Measurements from ENCODE around the gene TGM3. TPM values are rescaled to one million over a fixed set of nuclear protein-coding genes. Genes with fewer than 3 reads are reported as not detected.

Gene TGM3
- total and polyA plus RNA-seq, 4 donors = 0.41 to 1.5 (median 0.52) TPM

DNA sequence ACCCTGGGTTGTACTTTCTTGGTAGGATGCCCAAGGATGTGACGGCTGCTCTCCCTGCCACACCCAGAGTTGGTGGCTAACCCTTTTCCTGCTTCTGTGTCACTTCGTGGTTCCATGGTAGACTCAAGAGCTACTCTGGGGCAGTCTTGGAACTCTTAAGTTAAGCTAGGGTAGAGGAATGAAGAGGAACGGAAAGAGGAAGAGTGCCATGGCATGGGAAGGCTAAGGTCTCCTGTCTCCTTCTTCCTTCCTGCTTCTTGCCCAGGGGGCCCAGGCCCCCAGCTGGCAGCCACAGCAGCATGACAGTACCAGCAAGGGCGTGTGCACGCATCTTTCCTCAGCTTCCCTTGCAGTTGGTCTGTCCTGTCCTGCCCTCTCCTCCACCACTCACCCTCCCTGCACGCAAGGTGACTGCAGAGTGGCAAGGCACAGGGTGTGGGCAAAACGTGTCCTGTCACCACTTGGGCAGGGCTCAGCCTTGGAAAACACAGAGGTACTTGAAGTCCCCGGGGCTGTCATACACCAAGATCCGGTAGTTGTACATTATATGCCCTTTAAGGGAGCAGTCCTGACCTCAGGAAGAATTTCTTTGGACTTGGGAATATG is 39.8 kb upstream of the TGM3 start:
- Histone ChIP-seq H3K4me1 (ENCODE audit: control insufficient read depth in 5 of 5, insufficient read depth in 5 of 5, low read length in 5 of 5) (peaks cover 0 to 6% (median 0%) of the 10 kb centered on the region in 5 donors), H3K27ac (ENCODE audit: low read depth in 1 of 2, low read length in 1 of 2) (no peak overlapping the region), H3K9me3 (ENCODE audit: control insufficient read depth in 4 of 4, insufficient read depth in 3 of 4, low read length in 3 of 4) (peaks cover 0 to 3% (median 0%) of the 10 kb centered on the region in 4 donors), H3K4me3 (no peak overlapping the region), H3K36me3 (ENCODE audit: control insufficient read depth in 4 of 4, insufficient read depth in 4 of 4, low read length in 4 of 4) (no peaks in the 10 kb centered on the region), H3K27me3 (ENCODE audit: control insufficient read depth in 3 of 3, insufficient read depth in 3 of 3, low read length in 2 of 3) (no peaks in the 10 kb centered on the region), H3K9ac (ENCODE audit: insufficient read depth in 1 of 2, low read length in 2 of 2) (no peak overlapping the region)
- 48 to 55% methylated on average over 9 of the region's 9 CpGs for WGBS, 2 donors
- DNase-seq (no peak), ATAC-seq (ENCODE audit: insufficient read depth, low FRiP score) (no peak)
- TF ChIP-seq, protein P1, sequence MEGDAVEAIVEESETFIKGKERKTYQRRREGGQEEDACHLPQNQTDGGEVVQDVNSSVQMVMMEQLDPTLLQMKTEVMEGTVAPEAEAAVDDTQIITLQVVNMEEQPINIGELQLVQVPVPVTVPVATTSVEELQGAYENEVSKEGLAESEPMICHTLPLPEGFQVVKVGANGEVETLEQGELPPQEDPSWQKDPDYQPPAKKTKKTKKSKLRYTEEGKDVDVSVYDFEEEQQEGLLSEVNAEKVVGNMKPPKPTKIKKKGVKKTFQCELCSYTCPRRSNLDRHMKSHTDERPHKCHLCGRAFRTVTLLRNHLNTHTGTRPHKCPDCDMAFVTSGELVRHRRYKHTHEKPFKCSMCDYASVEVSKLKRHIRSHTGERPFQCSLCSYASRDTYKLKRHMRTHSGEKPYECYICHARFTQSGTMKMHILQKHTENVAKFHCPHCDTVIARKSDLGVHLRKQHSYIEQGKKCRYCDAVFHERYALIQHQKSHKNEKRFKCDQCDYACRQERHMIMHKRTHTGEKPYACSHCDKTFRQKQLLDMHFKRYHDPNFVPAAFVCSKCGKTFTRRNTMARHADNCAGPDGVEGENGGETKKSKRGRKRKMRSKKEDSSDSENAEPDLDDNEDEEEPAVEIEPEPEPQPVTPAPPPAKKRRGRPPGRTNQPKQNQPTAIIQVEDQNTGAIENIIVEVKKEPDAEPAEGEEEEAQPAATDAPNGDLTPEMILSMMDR (IDR thresholded peaks at IDR 0.05; ENCODE audit: control extremely low read depth, extremely low read depth) = no peak

DNA sequence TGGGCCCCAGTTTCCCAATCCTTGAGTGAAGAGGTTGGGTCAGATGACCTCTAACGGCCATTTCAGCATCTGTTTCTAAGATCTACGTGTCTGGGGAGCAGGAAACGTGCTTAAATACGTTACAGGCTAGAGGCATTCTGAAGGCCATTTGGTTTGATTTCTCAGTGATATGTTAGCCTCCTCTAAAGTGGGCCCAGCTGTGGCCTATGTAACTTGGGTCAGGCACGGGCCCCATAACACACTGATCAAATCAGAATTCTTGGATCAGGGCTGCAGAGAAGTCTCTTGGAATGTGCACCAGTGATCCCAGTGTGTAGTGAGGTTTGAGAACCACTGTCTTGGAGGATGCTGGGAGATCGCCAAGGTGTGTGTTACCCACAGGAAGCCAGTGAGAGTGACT is 36.1 kb upstream of the TGM3 start:
- no peaks in the 10 kb centered on the region for H3K27me3 ChIP-seq (ENCODE audit: control insufficient read depth in 3 of 3, insufficient read depth in 3 of 3, low read length in 2 of 3)
- ATAC-seq (ENCODE audit: insufficient read depth, low FRiP score) (no peak), DNase-seq (no peak)
- WGBS, 2 donors = 72 to 84% methylated on average over 6 of the region's 6 CpGs
- H3K27ac ChIP-seq (ENCODE audit: low read depth in 1 of 2, low read length in 1 of 2) = no peak overlapping the region
- H3K4me3 ChIP-seq = no peak overlapping the region
- peaks cover 0 to 3% (median 0%) of the 10 kb centered on the region in 4 donors for H3K9me3 ChIP-seq (ENCODE audit: control insufficient read depth in 4 of 4, insufficient read depth in 3 of 4, low read length in 3 of 4)
- TF ChIP-seq, protein P1 (IDR thresholded peaks at IDR 0.05; ENCODE audit: control extremely low read depth, extremely low read depth) = no peak
- no peak overlapping the region for H3K9ac ChIP-seq (ENCODE audit: insufficient read depth in 1 of 2, low read length in 2 of 2)
- H3K36me3 ChIP-seq (ENCODE audit: control insufficient read depth in 4 of 4, insufficient read depth in 4 of 4, low read length in 4 of 4) = no peaks in the 10 kb centered on the region
- H3K4me1 ChIP-seq (ENCODE audit: control insufficient read depth in 5 of 5, insufficient read depth in 5 of 5, low read length in 5 of 5) = peaks cover 0 to 8% (median 0%) of the 10 kb centered on the region in 5 donors

- Histone ChIP-seq H3K4me3 (no peak overlapping the region), H3K9me3 (ENCODE audit: control insufficient read depth in 4 of 4, insufficient read depth in 3 of 4, low read length in 3 of 4) (peaks cover 0 to 3% (median 0%) of the 10 kb centered on the region in 4 donors), H3K27ac (ENCODE audit: low read depth in 1 of 2, low read length in 1 of 2) (no peak overlapping the region), H3K9ac (ENCODE audit: insufficient read depth in 1 of 2, low read length in 2 of 2) (no peak overlapping the region), H3K36me3 (ENCODE audit: control insufficient read depth in 4 of 4, insufficient read depth in 4 of 4, low read length in 4 of 4) (no peaks in the 10 kb centered on the region), H3K27me3 (ENCODE audit: control insufficient read depth in 3 of 3, insufficient read depth in 3 of 3, low read length in 2 of 3) (no peaks in the 10 kb centered on the region), H3K4me1 (ENCODE audit: control insufficient read depth in 5 of 5, insufficient read depth in 5 of 5, low read length in 5 of 5) (peaks cover 0 to 8% (median 0%) of the 10 kb centered on the region in 5 donors)
- TF ChIP-seq, protein P1 (IDR thresholded peaks at IDR 0.05; ENCODE audit: control extremely low read depth, extremely low read depth) = no peak
- DNase-seq = no peak
- 78 to 92% methylated on average over 9 of the region's 9 CpGs for WGBS, 2 donors
- no peak for ATAC-seq (ENCODE audit: insufficient read depth, low FRiP score)
Measured at GRCh38 chr20:2260250-2260649, 35.6 kb upstream of the TGM3 start.
